GM12875 (cell line): ENCODE results near the gene UBE2V1.
"Not testable (repeated sequence)": the region's sequence is repeated elsewhere in the genome, so short reads cannot be mapped to it uniquely, and the experiment has no call there.

ENCODE experiments used
- H3K4me3 ChIP-seq: one replicate; pipeline ENCODE4 v1.5.1; 2011; ENCODE audit warnings: low read depth, low read length, control low read depth
- TF ChIP-seq, protein P1 (sequence below): IDR thresholded peaks from 2 replicates; pipeline ENCODE4 v1.5.1; 2011; ENCODE audit warnings: low read depth, mild to moderate bottlenecking, control low read depth, inconsistent platforms, low read length, moderate library complexity, borderline replicate concordance; ENCODE audit not compliant: insufficient read depth

UBE2V1 gene

DNA sequence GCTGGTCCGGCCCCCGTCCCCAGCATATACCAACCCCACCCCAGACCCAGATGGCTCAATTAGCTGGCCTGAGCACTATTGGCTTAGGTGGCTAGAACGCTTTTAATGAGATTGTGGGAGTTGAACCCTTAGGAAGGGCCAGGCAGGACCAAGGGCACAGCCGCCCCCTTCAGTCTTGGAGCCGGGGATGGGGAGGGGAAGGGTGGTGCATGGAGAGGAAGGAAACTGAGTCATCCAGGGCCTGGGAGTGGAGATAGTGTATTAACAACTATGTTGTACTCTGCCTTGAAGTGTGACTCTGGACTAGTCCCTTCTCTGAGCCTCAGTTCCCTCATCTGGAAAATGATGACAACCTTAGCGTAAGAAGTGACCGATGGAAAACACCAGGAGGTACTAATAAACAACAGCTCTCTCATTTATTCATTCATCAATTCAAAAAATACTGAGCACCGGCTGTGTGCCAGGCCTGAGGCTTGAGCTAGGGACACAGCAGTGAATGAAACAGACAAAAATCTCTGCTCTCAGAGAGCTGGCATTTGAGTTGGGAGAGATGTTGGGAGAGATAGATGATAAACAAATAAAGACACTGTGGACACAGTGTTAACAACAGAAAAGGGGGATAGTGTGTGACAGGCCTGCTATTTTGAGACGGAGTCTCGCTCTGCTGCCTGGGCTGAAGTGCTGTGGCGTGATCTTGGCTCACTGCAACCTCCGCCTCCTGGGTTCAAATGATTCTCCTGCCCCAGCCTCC lies 29.0 kb upstream of the UBE2V1 start:
- no peak overlapping the region for H3K4me3 ChIP-seq
- TF ChIP-seq, protein P1, sequence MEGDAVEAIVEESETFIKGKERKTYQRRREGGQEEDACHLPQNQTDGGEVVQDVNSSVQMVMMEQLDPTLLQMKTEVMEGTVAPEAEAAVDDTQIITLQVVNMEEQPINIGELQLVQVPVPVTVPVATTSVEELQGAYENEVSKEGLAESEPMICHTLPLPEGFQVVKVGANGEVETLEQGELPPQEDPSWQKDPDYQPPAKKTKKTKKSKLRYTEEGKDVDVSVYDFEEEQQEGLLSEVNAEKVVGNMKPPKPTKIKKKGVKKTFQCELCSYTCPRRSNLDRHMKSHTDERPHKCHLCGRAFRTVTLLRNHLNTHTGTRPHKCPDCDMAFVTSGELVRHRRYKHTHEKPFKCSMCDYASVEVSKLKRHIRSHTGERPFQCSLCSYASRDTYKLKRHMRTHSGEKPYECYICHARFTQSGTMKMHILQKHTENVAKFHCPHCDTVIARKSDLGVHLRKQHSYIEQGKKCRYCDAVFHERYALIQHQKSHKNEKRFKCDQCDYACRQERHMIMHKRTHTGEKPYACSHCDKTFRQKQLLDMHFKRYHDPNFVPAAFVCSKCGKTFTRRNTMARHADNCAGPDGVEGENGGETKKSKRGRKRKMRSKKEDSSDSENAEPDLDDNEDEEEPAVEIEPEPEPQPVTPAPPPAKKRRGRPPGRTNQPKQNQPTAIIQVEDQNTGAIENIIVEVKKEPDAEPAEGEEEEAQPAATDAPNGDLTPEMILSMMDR = no peak

DNA sequence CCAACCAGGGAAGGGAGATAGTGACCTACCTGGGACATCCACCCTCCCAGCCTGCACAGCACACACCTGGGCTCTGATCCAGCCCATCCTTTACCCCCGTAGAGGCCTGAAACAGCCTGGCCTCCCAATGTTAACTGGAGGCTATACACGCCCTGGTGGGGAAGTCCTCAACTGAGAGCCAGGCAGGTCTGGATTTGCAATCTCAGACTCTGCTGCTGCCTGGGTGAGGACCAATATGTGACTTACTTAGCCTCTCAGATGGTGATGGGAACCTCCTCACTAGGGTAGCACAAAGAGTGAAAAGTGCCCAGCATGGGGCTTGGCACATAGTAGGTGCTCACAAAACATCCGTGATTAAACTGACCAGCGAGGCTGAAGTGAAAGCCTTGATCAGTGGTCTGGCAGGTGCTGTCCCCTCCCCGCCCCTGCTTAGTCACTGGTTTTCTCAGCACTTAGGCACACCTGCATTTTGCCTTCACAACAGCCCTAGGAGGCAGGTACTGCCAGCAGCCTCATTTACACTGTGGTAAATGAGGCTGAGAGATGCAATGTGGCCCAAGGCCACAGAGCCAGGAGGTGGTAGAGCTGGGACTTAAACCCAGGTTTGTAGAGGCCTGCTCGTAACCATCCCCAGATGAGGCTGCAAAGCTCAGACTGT lies 28.2 kb upstream of the UBE2V1 start:
- H3K4me3 ChIP-seq = no peak overlapping the region
- TF ChIP-seq, protein P1 = no peak

DNA sequence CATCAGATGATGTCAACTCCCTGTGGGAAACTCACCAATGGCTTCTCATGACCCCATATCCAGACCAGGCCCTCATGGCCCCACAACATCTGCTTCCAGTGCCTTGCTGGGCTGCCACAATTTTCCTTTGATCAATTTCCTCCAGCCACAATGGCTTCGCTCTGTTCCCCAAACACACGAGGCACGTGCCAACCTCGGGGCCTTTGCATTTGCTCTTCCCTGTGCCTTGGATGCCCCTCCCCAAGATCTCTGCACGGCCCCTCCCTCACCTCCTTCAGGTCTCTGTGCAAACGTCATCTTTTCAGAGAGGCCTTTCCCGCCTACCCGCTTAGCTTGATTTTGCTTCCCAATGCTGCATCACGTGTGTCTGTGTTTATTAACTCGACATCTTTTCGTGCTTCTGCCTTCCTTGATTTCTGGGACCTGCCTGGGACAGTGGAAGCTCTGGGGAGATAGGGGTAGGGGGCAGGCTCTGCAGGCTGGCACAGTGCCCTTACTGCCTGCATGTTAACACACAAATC lies 27.4 kb upstream of the UBE2V1 start:
- TF ChIP-seq, protein P1 = no peak
- no peak overlapping the region for H3K4me3 ChIP-seq

DNA sequence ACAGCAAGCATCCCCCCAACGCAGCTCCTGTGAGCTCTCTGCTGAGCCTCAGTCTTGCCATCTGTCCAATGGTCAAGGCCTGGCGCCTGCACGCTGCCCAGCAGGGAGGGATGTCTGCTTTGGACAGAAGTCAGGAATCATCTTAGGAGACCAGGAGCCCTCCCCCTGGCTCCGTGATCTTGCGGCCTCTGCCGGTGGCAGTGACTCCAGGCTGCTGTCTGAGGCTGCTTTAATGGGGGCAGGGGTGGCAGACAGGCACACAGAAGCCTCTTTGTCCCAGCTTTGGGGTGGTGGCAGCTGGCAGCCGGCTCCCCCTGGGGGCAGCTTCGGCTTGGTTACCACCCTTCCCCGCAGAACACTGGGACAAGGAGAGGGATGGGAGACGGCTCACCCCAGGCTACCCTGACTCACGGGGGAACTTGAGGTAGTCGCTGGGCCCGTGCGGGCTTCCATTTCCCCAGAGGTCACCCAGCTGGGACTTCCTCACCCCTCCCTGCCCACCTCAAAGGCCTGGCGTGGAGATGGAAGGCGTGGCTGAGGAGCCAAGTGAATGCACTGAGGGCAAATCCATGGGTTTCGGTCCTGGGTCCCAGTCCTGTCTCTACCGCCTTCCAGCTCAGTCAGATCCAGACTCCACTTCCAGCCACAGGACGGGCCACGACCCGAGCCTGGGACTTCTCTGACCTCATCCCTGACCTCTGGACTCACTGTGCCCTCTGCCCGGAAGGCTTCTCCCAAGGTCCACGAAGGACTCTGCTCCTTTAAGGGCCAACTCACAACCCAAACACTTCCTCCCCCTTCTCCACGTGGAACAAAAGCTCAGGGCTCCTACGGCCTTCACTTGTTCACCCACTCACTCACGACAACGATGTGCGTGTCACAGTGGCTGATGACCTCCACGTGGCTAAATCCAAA lies 25.8 kb upstream of the UBE2V1 start:
- TF ChIP-seq, protein P1 = no peak
- no peak overlapping the region for H3K4me3 ChIP-seq

DNA sequence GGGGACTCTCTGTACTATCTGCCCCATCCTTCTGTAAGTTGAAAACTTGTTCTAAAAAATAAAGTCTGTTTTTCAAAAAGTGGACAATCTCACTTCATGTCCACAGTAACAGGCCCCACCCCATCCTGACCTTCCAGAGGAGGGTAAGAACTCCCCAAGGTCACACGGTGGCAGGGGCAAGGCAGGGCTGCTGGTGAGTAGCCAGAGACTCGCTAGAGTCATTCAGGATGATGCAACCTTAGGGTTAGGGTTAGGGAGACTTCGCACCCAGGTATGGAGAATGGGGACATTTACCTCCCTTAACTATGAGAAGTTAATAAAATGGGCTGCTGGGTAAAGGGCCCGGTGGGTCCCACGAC lies 25.1 kb upstream of the UBE2V1 start:
- TF ChIP-seq, protein P1 = no peak
- no peak overlapping the region for H3K4me3 ChIP-seq

DNA sequence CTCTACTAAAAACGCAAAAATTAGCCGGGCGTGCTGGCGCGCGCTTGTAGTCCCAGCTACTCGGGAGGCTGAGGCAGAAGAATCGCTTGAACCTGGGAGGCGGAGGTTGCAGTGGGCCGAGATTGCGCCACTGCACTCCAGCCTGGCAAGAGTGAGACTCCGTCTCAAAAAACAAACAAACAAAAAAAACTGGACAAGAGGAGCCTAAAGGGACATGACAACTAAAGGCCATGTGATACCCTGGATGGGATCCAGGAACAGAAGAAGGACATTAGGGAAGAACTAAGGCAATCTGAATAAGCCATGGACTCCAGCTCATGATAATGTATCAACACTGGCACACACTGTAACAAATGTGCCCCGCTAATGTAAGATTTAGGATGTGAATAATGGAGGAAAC lies 24.8 kb upstream of the UBE2V1 start:
- H3K4me3 ChIP-seq = not testable (repeated sequence)
